ENCODE results near the gene OR5L1. TPM values are rescaled to one million over a fixed set of nuclear protein-coding genes. Genes with fewer than 3 reads are reported as not detected.

The OR5L1 gene
- total RNA-seq (not detected), polyA plus RNA-seq (not detected)
- long read RNA-seq, donor 1, result 0 reads
- long read RNA-seq, donor 2, result 0 reads

GRCh38 chr11:55811067-55811466 is at the start of gene OR5L1:
OR5L1 (plus strand) TSS chr11:55811367; CDS start chr11:55811467, 100 bp downstream.
- Histone ChIP-seq H3K36me3 (no peaks in the 10 kb centered on the region), H3K27me3 (replicated peaks in 1 of 7) (no peaks in the 10 kb centered on the region), H3K4me1 (no peaks in the 10 kb centered on the region), H3K27ac (no peak within 1 kb of the TSS), H3K9me3 (peaks cover 0 to 51% (median 23%) of the 10 kb centered on the region in 8 donors), H3K4me3 (no peak within 1 kb of the TSS)
- DNase-seq, result no peak
- TF ChIP-seq POLR2A (IDR thresholded peaks at IDR 0.05) (no peak), CTCF (IDR thresholded peaks at IDR 0.05 in 8 of 11, conservative IDR thresholded peaks at IDR 0.05 in 3 of 11) (no peak), POLR2AphosphoS5 (IDR thresholded peaks at IDR 0.05) (no peak)
- intact Hi-C loops (cut with DNase I; ENCODE audit: low total_unique reads), result no loop called here
- 83 to 96% (median 86%) methylated on average over 1 of the region's 1 CpG for WGBS, 5 donors

- Histone ChIP-seq H3K36me3 (no peaks in the 10 kb centered on the region), H3K27me3 (replicated peaks in 1 of 7) (no peaks in the 10 kb centered on the region), H3K27ac (no peak within 1 kb of the TSS), H3K9me3 (peaks cover 0 to 61% (median 14%) of the 10 kb centered on the region in 8 donors), H3K4me1 (no peaks in the 10 kb centered on the region), H3K4me3 (no peak within 1 kb of the TSS)
- DNase-seq, result no peak
- TF ChIP-seq CTCF (IDR thresholded peaks at IDR 0.05 in 8 of 11, conservative IDR thresholded peaks at IDR 0.05 in 3 of 11) (no peak), POLR2AphosphoS5 (IDR thresholded peaks at IDR 0.05) (no peak), POLR2A (IDR thresholded peaks at IDR 0.05) (no peak)
- intact Hi-C loops (cut with DNase I; ENCODE audit: low total_unique reads), result no loop called here
Observed at GRCh38 chr11:55773138-55773537, 38.0 kb upstream of the OR5L1 start, which contains the start of gene OR5D13. OR5D13 (plus strand) TSS chr11:55773438; CDS start chr11:55773438, 0 bp downstream.

GRCh38 chr11:55791606-55792005 is 19.6 kb upstream of the OR5L1 start:
- H3K9me3 ChIP-seq, result peaks cover 0 to 27% (median 11%) of the 10 kb centered on the region in 8 donors
- H3K27me3 ChIP-seq (replicated peaks in 1 of 7), result no peaks in the 10 kb centered on the region
- H3K36me3 ChIP-seq, result no peaks in the 10 kb centered on the region
- no peaks in the 10 kb centered on the region for H3K4me1 ChIP-seq
- no peak for DNase-seq
- H3K4me3 ChIP-seq, result no peak overlapping the region
- intact Hi-C loops (cut with DNase I; ENCODE audit: low total_unique reads), result no loop called here
- no peak overlapping the region for H3K27ac ChIP-seq
- no peak for TF ChIP-seq CTCF (IDR thresholded peaks at IDR 0.05 in 8 of 11, conservative IDR thresholded peaks at IDR 0.05 in 3 of 11)
- TF ChIP-seq POLR2AphosphoS5 (IDR thresholded peaks at IDR 0.05), result no peak
- no peak for TF ChIP-seq POLR2A (IDR thresholded peaks at IDR 0.05)
- WGBS, 5 donors, result 77 to 91% (median 80%) methylated on average over 1 of the region's 1 CpG

- peaks cover 0 to 26% (median 11%) of the 10 kb centered on the region in 8 donors for H3K9me3 ChIP-seq
- no peaks in the 10 kb centered on the region for H3K4me1 ChIP-seq
- H3K36me3 ChIP-seq, result no peaks in the 10 kb centered on the region
- TF ChIP-seq CTCF (IDR thresholded peaks at IDR 0.05 in 8 of 11, conservative IDR thresholded peaks at IDR 0.05 in 3 of 11), result no peak
- no peaks in the 10 kb centered on the region for H3K27me3 ChIP-seq (replicated peaks in 1 of 7)
- H3K4me3 ChIP-seq, result no peak overlapping the region
- WGBS, 5 donors, result 45 to 81% (median 60%) methylated on average over 2 of the region's 2 CpGs
- DNase-seq, result no peak
- intact Hi-C loops (cut with DNase I; ENCODE audit: low total_unique reads), result no loop called here
- H3K27ac ChIP-seq, result no peak overlapping the region
Observed at GRCh38 chr11:55793321-55793720, 17.8 kb upstream of the OR5L1 start.

All from spleen (tissue), 13 donors.